ENCODE results near the gene HLA-DRA. TPM values are rescaled to one million over a fixed set of nuclear protein-coding genes. Genes with fewer than 3 reads are reported as not detected.
"Not testable (repeated sequence)": the region's sequence is repeated elsewhere in the genome, so short reads cannot be mapped to it uniquely, and the experiment has no call there.

Gene HLA-DRA
- total RNA-seq, 1 experiment from 2014 or later = not detected

- no peak for DNase-seq (ENCODE audit: low spot score)
Observed at GRCh38 chr6:32430179-32430578, 9.5 kb upstream of the HLA-DRA start.

- no peak for DNase-seq (ENCODE audit: low spot score)
Observed at GRCh38 chr6:32431142-32431541, 8.5 kb upstream of the HLA-DRA start.

- peak; percentile 40 for DNase-seq (ENCODE audit: low spot score)
Observed at GRCh38 chr6:32432050-32432450, 7.6 kb upstream of the HLA-DRA start.

- not testable (repeated sequence) for DNase-seq (ENCODE audit: low spot score)
Observed at GRCh38 chr6:32433950-32434349, 5.7 kb upstream of the HLA-DRA start.

GRCh38 chr6:32436186-32436585, 3.5 kb upstream of the HLA-DRA start:
- DNase-seq (ENCODE audit: low spot score) = no peak

- DNase-seq (ENCODE audit: low spot score) = no peak
Observed at GRCh38 chr6:32436995-32437836, 2.5 kb upstream of the HLA-DRA start.

GRCh38 chr6:32439139-32439538, 548 bp upstream of the HLA-DRA start:
- DNase-seq (ENCODE audit: low spot score) = no peak

GRCh38 chr6:32442243-32442667, 2.6 kb downstream of the HLA-DRA start:
- DNase-seq (ENCODE audit: low spot score) = no peak

GRCh38 chr6:32442977-32443552, 3.4 kb downstream of the HLA-DRA start:
- DNase-seq (ENCODE audit: low spot score) = no peak

- DNase-seq (ENCODE audit: low spot score) = no peak
Observed at GRCh38 chr6:32444433-32444832, 4.7 kb downstream of the HLA-DRA start.

- no peak for DNase-seq (ENCODE audit: low spot score)
Observed at GRCh38 chr6:32445321-32445854, 5.7 kb downstream of the HLA-DRA start.

GRCh38 chr6:32447932-32448331, 8.2 kb downstream of the HLA-DRA start:
- no peak for DNase-seq (ENCODE audit: low spot score)

GRCh38 chr6:32449088-32449736, 9.5 kb downstream of the HLA-DRA start:
- DNase-seq (ENCODE audit: low spot score) = no peak

GRCh38 chr6:32457054-32457453, 17.4 kb downstream of the HLA-DRA start:
- no peak for DNase-seq (ENCODE audit: low spot score)

- no peak for DNase-seq (ENCODE audit: low spot score)
Observed at GRCh38 chr6:32459781-32460424, 20.2 kb downstream of the HLA-DRA start.

- no peak for DNase-seq (ENCODE audit: low spot score)
Observed at GRCh38 chr6:32460528-32460927, 20.8 kb downstream of the HLA-DRA start.

- DNase-seq (ENCODE audit: low spot score) = no peak
Observed at GRCh38 chr6:32461493-32461892, 21.8 kb downstream of the HLA-DRA start.

GRCh38 chr6:32462609-32463008, 22.9 kb downstream of the HLA-DRA start:
- DNase-seq (ENCODE audit: low spot score) = no peak

- not testable (repeated sequence) for DNase-seq (ENCODE audit: low spot score)
Observed at GRCh38 chr6:32467743-32468503, 28.2 kb downstream of the HLA-DRA start.

- no peak for DNase-seq (ENCODE audit: low spot score)
Observed at GRCh38 chr6:32472781-32473375, 33.2 kb downstream of the HLA-DRA start.

Data from HT-29 (cell line).